ENCODE data around the gene PDE7B.

PDE7B gene

GRCh38 chr6:135992739-135993138 is 141.2 kb downstream of the PDE7B start:
- no peak for FAIRE-seq

DNA sequence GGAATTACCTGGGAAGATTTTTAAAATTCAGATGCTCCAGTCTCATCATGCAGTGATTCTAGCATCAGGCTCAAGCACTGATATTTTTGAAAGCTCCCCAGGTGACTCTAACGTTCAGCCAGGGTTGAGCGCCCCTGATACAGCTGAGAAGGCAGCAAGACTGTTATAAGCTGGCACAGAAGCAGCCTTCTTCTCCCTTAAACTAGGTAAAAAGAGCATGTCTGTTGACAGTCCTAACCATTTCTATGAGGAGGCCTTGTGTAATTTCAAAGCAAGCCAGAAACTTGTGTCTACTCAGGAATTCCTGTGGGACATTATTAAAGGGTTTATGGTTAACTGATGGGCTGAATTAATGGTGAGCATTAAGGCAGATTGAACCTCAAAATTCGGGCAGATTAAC is 141.9 kb downstream of the PDE7B start:
- no peak for FAIRE-seq

GRCh38 chr6:135994857-135995544 is 143.5 kb downstream of the PDE7B start:
- no peak for FAIRE-seq

GRCh38 chr6:135995545-135995898 is 144.0 kb downstream of the PDE7B start:
- FAIRE-seq = no peak

- FAIRE-seq = no peak
Measured at GRCh38 chr6:135996668-135997067, 145.2 kb downstream of the PDE7B start.

GRCh38 chr6:135999393-135999792 is 147.9 kb downstream of the PDE7B start:
- no peak for FAIRE-seq

DNA sequence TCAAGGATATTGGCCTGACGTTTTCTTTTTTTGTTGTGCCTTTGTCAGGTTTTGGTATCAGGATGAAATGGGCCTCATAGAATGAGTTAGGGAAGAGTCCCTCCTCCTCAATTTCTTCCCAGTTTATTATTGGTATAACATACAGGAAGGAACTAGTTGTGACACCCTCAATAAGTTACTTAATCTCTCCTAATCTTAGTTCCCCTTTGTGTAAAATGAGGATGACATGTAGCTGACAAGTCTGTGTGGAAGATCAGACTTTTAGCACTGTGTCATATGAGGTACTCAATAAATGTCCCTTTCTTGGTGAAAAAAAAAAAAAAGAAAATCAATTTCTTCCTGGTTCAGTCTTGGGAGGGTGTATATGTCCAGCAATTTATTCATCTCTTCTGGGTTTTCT is 155.8 kb downstream of the PDE7B start:
- FAIRE-seq = no peak

DNA sequence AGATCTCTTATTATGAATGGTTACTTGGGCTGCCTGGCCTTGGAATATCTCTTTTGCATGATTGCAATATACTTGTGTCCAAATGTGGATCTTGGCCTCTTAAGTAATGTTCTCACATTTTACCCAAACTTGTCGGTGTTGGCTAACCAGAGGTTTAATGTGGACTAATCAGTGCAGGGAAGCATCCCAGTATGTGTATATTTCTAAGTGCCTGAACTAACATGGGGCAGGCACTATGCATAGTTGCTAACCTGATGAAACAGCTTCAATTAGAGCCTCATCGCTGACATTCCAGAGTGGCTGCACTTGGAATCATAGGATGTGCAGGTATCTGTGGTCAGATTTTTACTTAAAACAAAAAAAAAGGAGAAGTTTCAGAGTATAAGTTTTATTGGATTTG is 160.0 kb downstream of the PDE7B start:
- no peak for FAIRE-seq

DNA sequence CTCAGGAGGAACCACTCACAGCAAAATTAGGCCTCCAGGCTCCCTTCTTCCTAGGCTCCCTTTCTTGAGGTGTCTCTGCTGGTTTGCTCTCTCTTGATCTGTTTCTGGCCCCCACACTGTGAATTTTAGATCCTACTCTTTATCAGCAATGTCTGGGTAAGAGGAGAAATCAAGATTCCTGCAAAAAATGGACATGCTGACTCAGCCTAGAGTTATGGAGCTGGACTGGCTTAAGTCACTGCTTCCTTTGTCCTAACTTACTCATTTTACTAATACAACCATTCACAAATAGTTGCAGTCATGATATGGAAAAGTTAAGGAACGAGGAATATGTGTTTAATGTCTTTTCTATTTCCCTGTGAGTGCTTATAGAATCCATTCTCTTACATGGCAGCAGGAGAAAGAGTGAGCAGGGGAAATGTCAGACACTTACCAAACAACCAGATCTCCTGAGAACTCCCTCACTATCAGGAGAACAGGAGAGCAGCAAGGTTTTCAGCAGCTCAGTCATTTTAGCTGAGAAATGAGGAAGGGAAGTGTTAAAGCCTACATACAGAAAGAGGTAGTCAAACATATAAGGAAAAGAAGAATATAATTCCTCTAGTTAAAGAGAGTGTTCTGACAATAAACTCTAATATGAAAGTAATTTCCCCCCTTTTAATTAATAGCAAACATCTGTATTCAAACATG is 160.8 kb downstream of the PDE7B start:
- FAIRE-seq = no peak

DNA sequence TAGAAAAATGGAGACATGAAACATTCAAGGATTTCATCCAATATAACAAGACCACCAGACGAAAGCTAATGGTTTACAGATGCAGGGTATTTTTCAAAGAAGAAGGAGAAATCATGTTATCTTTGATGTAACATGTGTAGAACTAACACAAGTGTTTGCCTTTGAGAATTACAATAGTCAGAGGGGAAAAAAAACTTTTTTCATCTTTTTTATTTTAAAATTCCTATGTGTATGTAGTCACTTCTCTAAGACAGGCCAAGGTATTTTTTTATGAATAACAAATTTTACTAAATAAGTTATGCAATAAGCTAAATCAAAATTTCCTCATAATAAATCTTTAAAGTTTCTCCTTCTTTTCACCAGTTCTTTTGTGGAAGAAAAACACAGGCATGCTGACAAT is 161.4 kb downstream of the PDE7B start:
- no peak for FAIRE-seq

GRCh38 chr6:136014454-136015437 is 163.2 kb downstream of the PDE7B start:
- no peak for FAIRE-seq

- no peak for FAIRE-seq
Measured at GRCh38 chr6:136015531-136015930, 164.0 kb downstream of the PDE7B start.

GRCh38 chr6:136016228-136017225 is 165.0 kb downstream of the PDE7B start:
- no peak for FAIRE-seq

DNA sequence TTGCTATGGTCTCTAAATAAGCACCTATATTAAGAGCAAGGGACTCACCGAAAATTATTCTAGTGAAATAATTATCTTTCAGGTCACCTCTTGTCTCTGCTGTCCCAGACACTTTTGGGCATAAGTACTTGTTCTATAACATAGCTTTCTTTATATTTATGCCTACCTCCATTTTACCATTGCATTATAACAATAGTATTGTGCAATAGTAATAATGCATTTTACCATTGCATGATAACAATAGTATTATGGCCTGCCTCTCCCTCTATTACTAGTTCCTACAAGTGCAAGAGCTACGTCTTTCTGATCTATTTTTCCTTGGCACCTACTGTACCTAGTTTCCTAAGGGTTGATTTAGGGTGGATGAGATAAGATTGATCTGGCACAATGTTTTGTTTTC is 169.2 kb downstream of the PDE7B start:
- FAIRE-seq = no peak

DNA sequence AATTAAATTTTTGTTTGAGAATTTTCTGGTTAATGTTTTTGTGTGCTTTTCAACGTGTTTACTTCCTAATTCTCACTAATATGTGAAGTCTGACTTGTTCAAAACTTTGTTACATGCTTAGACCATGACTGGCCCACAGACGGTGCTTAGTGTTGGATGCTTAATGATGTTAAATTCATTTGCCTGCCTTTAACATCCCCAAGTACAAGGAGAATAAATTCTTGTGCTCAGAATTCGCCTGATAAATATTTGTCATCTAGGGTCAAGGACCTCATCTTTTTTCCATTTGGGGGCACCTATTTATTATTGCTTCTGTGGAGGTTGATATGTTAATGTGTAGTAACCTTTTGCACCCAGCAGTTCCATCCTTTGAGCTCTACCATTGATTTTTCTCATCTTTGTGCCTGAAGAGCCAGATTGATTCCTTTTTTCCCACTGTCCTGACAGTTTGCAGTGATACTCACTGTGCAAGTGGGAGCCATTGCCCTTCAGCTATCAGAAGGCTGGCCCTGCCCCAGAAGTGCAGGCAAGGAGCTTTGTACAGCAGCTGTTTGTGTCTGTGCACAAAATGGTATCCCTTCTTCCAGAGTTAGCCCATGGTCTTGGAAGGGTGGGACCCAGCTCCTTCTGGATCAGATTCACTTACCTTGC is 170.8 kb downstream of the PDE7B start:
- FAIRE-seq = no peak

DNA sequence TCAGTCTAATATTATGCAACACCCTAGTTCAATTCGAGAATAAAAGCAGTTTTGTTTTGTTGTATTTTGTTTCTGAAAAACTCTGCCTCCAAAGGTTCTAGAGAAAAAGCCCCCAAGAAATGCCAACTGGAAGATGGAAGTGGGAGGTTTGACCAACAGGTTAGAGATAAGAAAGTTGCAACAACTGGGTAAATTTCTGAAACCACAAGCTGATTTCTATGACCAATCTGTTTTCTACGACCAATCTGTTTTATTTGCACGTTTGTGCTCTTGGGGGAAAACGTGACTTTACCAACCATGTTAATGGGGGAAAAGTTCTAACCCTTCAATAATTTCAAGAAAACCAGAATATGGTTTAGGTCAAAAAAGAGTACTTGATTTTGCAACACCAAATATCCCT is 173.2 kb downstream of the PDE7B start:
- FAIRE-seq = no peak

DNA sequence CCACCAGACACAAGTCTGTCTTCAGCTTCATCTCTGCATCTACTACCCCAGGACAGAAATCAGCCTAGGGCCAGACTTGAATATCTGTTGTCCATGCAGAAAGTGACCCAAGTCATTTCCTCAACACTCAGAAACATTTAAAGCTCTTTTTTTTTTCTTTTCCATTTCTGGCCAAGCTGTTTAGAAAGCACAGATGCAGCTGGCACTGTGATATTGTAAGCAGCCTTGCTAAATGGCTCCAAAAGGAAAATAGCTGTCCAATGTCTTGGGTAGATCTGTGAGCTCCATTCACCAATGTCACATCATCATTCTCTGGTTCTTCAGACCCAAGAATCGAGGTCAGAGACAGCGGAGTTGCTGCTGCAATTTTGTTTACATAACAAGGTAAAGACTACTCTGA is 174.2 kb downstream of the PDE7B start:
- FAIRE-seq = no peak

GRCh38 chr6:136030131-136030530 is 178.6 kb downstream of the PDE7B start:
- FAIRE-seq = no peak

DNA sequence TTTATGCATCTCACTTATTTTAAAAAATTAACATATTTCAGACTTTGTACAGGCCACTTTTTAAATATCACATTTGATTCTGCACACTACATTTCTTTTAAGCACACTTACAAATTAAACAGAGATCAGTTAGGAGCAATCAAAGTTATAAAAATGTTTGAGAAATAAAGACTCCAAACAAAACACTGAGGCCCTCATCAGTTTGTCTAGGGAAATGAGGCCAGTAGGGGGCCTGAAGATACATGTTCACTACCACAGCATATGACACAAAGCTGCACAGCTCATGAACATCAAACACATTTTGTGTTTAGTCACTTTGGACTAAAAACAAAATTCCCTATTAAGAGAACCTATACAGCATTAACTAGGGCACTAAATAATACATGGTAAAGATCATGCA is 180.5 kb downstream of the PDE7B start:
- FAIRE-seq = no peak

DNA sequence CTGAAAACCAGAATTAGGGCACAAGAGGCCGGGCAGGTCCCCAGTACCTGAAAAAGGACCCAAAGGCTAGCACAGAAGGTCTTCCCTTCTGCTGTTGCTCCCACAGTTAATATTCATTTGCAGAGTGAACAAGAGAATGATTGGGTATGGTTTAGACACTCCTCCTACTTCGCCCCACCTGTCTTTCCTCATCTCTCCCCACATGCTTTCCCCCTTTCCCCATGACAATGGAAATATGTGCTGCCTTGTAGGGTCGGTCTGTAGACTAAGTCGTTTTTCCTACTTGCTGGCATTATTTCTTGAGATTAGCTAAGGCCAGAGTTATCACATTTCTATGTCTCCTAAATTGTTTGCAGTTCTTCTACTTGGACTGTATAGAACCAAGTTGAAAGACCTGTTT is 181.9 kb downstream of the PDE7B start:
- FAIRE-seq = no peak

- no peak for FAIRE-seq
Measured at GRCh38 chr6:136034422-136034821, 182.9 kb downstream of the PDE7B start.

All from colon (tissue), 2 donors.